HUES6 (cell line): ENCODE results near the gene KCTD7.
"Not testable (repeated sequence)": the region's sequence is repeated elsewhere in the genome, so short reads cannot be mapped to it uniquely, and the experiment has no call there.

Source experiments
- H3K27ac ChIP-seq: 2 replicates; pipeline ENCODE4 v1.7.0; 2013; ENCODE audit warnings: low read depth, mild to moderate bottlenecking, low read length, inconsistent platforms
- H3K27me3 ChIP-seq: 2 replicates; pipeline ENCODE4 v1.6.1; 2013; ENCODE audit warnings: low read length; ENCODE audit not compliant: control insufficient read depth, insufficient read depth
- H3K36me3 ChIP-seq: 2 replicates; pipeline ENCODE4 v1.6.1; 2013; ENCODE audit warnings: low read length; ENCODE audit not compliant: control insufficient read depth, insufficient read depth
- H3K4me1 ChIP-seq: 2 replicates; pipeline ENCODE4 v1.6.1; 2013; ENCODE audit warnings: low read length; ENCODE audit not compliant: control insufficient read depth, insufficient read depth
- H3K4me3 ChIP-seq: 2 replicates; pipeline ENCODE4 v1.5.1; 2013; ENCODE audit warnings: low read depth, low read length
- H3K9ac ChIP-seq: one replicate; pipeline ENCODE4 v1.6.1; 2013; ENCODE audit warnings: mild to moderate bottlenecking, low read length
- H3K9me3 ChIP-seq: 2 replicates; pipeline ENCODE4 v1.6.1; 2013; ENCODE audit warnings: low read depth, low read length; ENCODE audit not compliant: control insufficient read depth, insufficient read depth

KCTD7 gene

GRCh38 chr7:66669496-66669895 is 40.8 kb downstream of the KCTD7 start:
- Histone ChIP-seq H3K27ac (no peak overlapping the region), H3K36me3 (peaks cover 8% of the 10 kb centered on the region; the same call in 1 of the 2 replicates)

GRCh38 chr7:66671034-66671433 is 42.4 kb downstream of the KCTD7 start:
- Histone ChIP-seq H3K27me3 (no peaks in the 10 kb centered on the region), H3K9me3 (no peaks in the 10 kb centered on the region), H3K4me3 (no peak overlapping the region), H3K36me3 (peaks cover 8% of the 10 kb centered on the region; the same call in 1 of the 2 replicates), H3K27ac (no peak overlapping the region), H3K4me1 (no peaks in the 10 kb centered on the region), H3K9ac (no peak overlapping the region)

More at GRCh38 chr7:66669496-66669895, 40.8 kb downstream of the KCTD7 start:
- Histone ChIP-seq H3K4me3 (no peak overlapping the region), H3K27me3 (no peaks in the 10 kb centered on the region), H3K9me3 (no peaks in the 10 kb centered on the region), H3K9ac (no peak overlapping the region), H3K4me1 (no peaks in the 10 kb centered on the region)

GRCh38 chr7:66671486-66671885 is 42.8 kb downstream of the KCTD7 start:
- not testable (repeated sequence) for H3K36me3 ChIP-seq, H3K4me1 ChIP-seq, H3K9me3 ChIP-seq, H3K9ac ChIP-seq, H3K4me3 ChIP-seq, H3K27ac ChIP-seq, H3K27me3 ChIP-seq

GRCh38 chr7:66672432-66673123 is 43.9 kb downstream of the KCTD7 start:
- not testable (repeated sequence) for H3K9ac ChIP-seq, H3K4me1 ChIP-seq, H3K9me3 ChIP-seq, H3K4me3 ChIP-seq, H3K27me3 ChIP-seq, H3K36me3 ChIP-seq, H3K27ac ChIP-seq

- H3K9ac ChIP-seq, H3K27ac ChIP-seq, H3K9me3 ChIP-seq, H3K4me3 ChIP-seq, H3K27me3 ChIP-seq, H3K4me1 ChIP-seq, H3K36me3 ChIP-seq: not testable (repeated sequence)
Observed at GRCh38 chr7:66673124-66673640, 44.5 kb downstream of the KCTD7 start.

GRCh38 chr7:66679633-66680244 is 51.1 kb downstream of the KCTD7 start:
- Histone ChIP-seq H3K4me3 (no peak overlapping the region), H3K4me1 (no peaks in the 10 kb centered on the region; the same call in 1 of the 2 replicates), H3K9ac (no peak overlapping the region), H3K27me3 (no peaks in the 10 kb centered on the region), H3K27ac (no peak overlapping the region), H3K36me3 (no peaks in the 10 kb centered on the region), H3K9me3 (no peaks in the 10 kb centered on the region)

- no peaks in the 10 kb centered on the region for H3K27me3 ChIP-seq
- peak overlapping the region; percentile 90 for H3K9ac ChIP-seq
Observed at GRCh38 chr7:66681491-66682349, 53.0 kb downstream of the KCTD7 start.

GRCh38 chr7:66682350-66683093 is 53.8 kb downstream of the KCTD7 start:
- Histone ChIP-seq H3K4me1 (no peaks in the 10 kb centered on the region; the same call in 1 of the 2 replicates), H3K4me3 (peak overlapping the region; percentile 93)

More at GRCh38 chr7:66681491-66682349, 53.0 kb downstream of the KCTD7 start:
- Histone ChIP-seq H3K9me3 (no peaks in the 10 kb centered on the region), H3K27ac (peak overlapping the region; percentile 92), H3K4me3 (peak overlapping the region; percentile 93), H3K4me1 (no peaks in the 10 kb centered on the region; the same call in 1 of the 2 replicates), H3K36me3 (no peaks in the 10 kb centered on the region)

GRCh38 chr7:66683094-66683769 is 54.6 kb downstream of the KCTD7 start:
- not testable (repeated sequence) for H3K27me3 ChIP-seq, H3K4me1 ChIP-seq, H3K27ac ChIP-seq, H3K9me3 ChIP-seq, H3K36me3 ChIP-seq
- peak overlapping the region; percentile 90 for H3K9ac ChIP-seq
- H3K4me3 ChIP-seq: peak overlapping the region; percentile 93

More at GRCh38 chr7:66682350-66683093, 53.8 kb downstream of the KCTD7 start:
- Histone ChIP-seq H3K9me3 (no peaks in the 10 kb centered on the region), H3K9ac (peak overlapping the region; percentile 90), H3K27ac (no peak overlapping the region; the same call in 1 of the 2 replicates), H3K36me3 (no peaks in the 10 kb centered on the region), H3K27me3 (no peaks in the 10 kb centered on the region)

GRCh38 chr7:66683770-66684123 is 55.1 kb downstream of the KCTD7 start:
- Histone ChIP-seq H3K27ac (no peak overlapping the region), H3K4me3 (no peak overlapping the region), H3K4me1 (no peaks in the 10 kb centered on the region; the same call in 1 of the 2 replicates), H3K27me3 (no peaks in the 10 kb centered on the region), H3K9ac (no peak overlapping the region), H3K36me3 (no peaks in the 10 kb centered on the region), H3K9me3 (no peaks in the 10 kb centered on the region)
